ENCODE data around the gene TACC3. TPM values are rescaled to one million over a fixed set of nuclear protein-coding genes. Genes with fewer than 3 reads are reported as not detected.

Gene TACC3
- total RNA-seq, 1 experiment from 2014 or later: 32.0 TPM

- DNase-seq (peak; percentile 55), ATAC-seq (peak; percentile 39; the same call in 1 of the 2 replicates)
- H3K36me3 ChIP-seq (ENCODE audit: low read depth, low read length): no peaks in the 10 kb centered on the region
- BruUV-seq (replicated peaks): no TSS peak
- no peaks in the 10 kb centered on the region for H3K4me1 ChIP-seq (ENCODE audit: insufficient read depth, low read length)
- H2AFZ ChIP-seq (ENCODE audit: low read length): no peak overlapping the region
- no peak overlapping the region for H3K27ac ChIP-seq (ENCODE audit: low read length)
- ChIA-PET CTCF (interaction anchor here (0.6 kb wide), 1 partner anchor 22 kb away, joined by 8 read pairs; no protein-coding TSS in a partner anchor), POLR2A (ENCODE audit: unreplicated experiment) (interaction anchor here (0.6 kb wide), 1 partner anchor 90 kb away, joined by 3 read pairs; no protein-coding TSS in a partner anchor)
- H3K9me2 ChIP-seq (replicated peaks; ENCODE audit: low read length): no peaks in the 10 kb centered on the region
- no peaks in the 10 kb centered on the region for H3K27me3 ChIP-seq (ENCODE audit: low read length)
- no peak overlapping the region for H3K9ac ChIP-seq (ENCODE audit: low read length)
- intact Hi-C loops (cut with micrococcal nuclease): no loop called here
- TF ChIP-seq EZH2 (IDR thresholded peaks at IDR 0.05; ENCODE audit: low read length, unreplicated experiment): no peak
- TF ChIP-seq CTCF (conservative IDR thresholded peaks at IDR 0.05; ENCODE audit: low read depth, low read length): peak; percentile 66
- no peaks in the 10 kb centered on the region for H3K9me3 ChIP-seq (ENCODE audit: low read length)
- H3K79me2 ChIP-seq (ENCODE audit: low read length): no peaks in the 10 kb centered on the region
- H3K4me3 ChIP-seq (ENCODE audit: low read length): no peak overlapping the region
- H3F3A ChIP-seq (ENCODE audit: low read length, unreplicated experiment): no peaks in the 10 kb centered on the region
- no peaks in the 10 kb centered on the region for H4K20me1 ChIP-seq (ENCODE audit: low read length)
- no peak overlapping the region for H3K4me2 ChIP-seq (ENCODE audit: low read length)
Measured at GRCh38 chr4:1748465-1748995, 27.2 kb downstream of the TACC3 start.

- H3K4me1 ChIP-seq (ENCODE audit: insufficient read depth, low read length): no peaks in the 10 kb centered on the region
- H3K4me3 ChIP-seq (ENCODE audit: low read length): no peak overlapping the region
- intact Hi-C loops (cut with micrococcal nuclease): no loop called here
- no peaks in the 10 kb centered on the region for H3K27me3 ChIP-seq (ENCODE audit: low read length)
- no peaks in the 10 kb centered on the region for H3K9me2 ChIP-seq (replicated peaks; ENCODE audit: low read length)
- ATAC-seq (no peak), DNase-seq (no peak)
- no peaks in the 10 kb centered on the region for H3K9me3 ChIP-seq (ENCODE audit: low read length)
- H2AFZ ChIP-seq (ENCODE audit: low read length): no peak overlapping the region
- no peaks in the 10 kb centered on the region for H3K79me2 ChIP-seq (ENCODE audit: low read length)
- H3K9ac ChIP-seq (ENCODE audit: low read length): no peak overlapping the region
- ChIA-PET POLR2A (ENCODE audit: unreplicated experiment) (no interaction called here), CTCF (no interaction called here)
- no peak overlapping the region for H3K27ac ChIP-seq (ENCODE audit: low read length)
- no peaks in the 10 kb centered on the region for H4K20me1 ChIP-seq (ENCODE audit: low read length)
- H3F3A ChIP-seq (ENCODE audit: low read length, unreplicated experiment): no peaks in the 10 kb centered on the region
- no peaks in the 10 kb centered on the region for H3K36me3 ChIP-seq (ENCODE audit: low read depth, low read length)
- BruUV-seq (replicated peaks): no TSS peak
- H3K4me2 ChIP-seq (ENCODE audit: low read length): no peak overlapping the region
- TF ChIP-seq EZH2phosphoT487 (IDR thresholded peaks at IDR 0.05; ENCODE audit: borderline replicate concordance, low read length) (no peak), EZH2 (IDR thresholded peaks at IDR 0.05; ENCODE audit: low read length, unreplicated experiment) (no peak), CTCF (conservative IDR thresholded peaks at IDR 0.05; ENCODE audit: low read depth, low read length) (no peak)
Measured at GRCh38 chr4:1749370-1749769, 28.0 kb downstream of the TACC3 start.

- POLR2A ChIA-PET (ENCODE audit: unreplicated experiment): no interaction called here
- Histone ChIP-seq H2AFZ (ENCODE audit: low read length) (no peak overlapping the region), H3K36me3 (ENCODE audit: low read depth, low read length) (no peaks in the 10 kb centered on the region), H3K4me3 (ENCODE audit: low read length) (no peak overlapping the region), H3K79me2 (ENCODE audit: low read length) (no peaks in the 10 kb centered on the region), H3K9me2 (replicated peaks; ENCODE audit: low read length) (no peaks in the 10 kb centered on the region), H3K9ac (ENCODE audit: low read length) (no peak overlapping the region), H4K20me1 (ENCODE audit: low read length) (no peaks in the 10 kb centered on the region), H3K27ac (ENCODE audit: low read length) (no peak overlapping the region), H3K27me3 (ENCODE audit: low read length) (no peaks in the 10 kb centered on the region), H3K4me2 (ENCODE audit: low read length) (no peak overlapping the region), H3K9me3 (ENCODE audit: low read length) (no peaks in the 10 kb centered on the region), H3K4me1 (ENCODE audit: insufficient read depth, low read length) (no peaks in the 10 kb centered on the region), H3F3A (ENCODE audit: low read length, unreplicated experiment) (no peaks in the 10 kb centered on the region)
- no TSS peak for BruUV-seq (replicated peaks)
- no peak for DNase-seq
- no peak for ATAC-seq
- intact Hi-C loops (cut with micrococcal nuclease): no loop called here
- CTCF ChIA-PET: no interaction called here
- TF ChIP-seq EZH2 (IDR thresholded peaks at IDR 0.05; ENCODE audit: low read length, unreplicated experiment) (no peak), CTCF (conservative IDR thresholded peaks at IDR 0.05; ENCODE audit: low read depth, low read length) (no peak), EZH2phosphoT487 (IDR thresholded peaks at IDR 0.05; ENCODE audit: borderline replicate concordance, low read length) (no peak)
Measured at GRCh38 chr4:1749826-1750225, 28.5 kb downstream of the TACC3 start.

Measured in PC-3 (cell line).